ENCODE data around the gene SUN1.

SUN1 gene

DNA sequence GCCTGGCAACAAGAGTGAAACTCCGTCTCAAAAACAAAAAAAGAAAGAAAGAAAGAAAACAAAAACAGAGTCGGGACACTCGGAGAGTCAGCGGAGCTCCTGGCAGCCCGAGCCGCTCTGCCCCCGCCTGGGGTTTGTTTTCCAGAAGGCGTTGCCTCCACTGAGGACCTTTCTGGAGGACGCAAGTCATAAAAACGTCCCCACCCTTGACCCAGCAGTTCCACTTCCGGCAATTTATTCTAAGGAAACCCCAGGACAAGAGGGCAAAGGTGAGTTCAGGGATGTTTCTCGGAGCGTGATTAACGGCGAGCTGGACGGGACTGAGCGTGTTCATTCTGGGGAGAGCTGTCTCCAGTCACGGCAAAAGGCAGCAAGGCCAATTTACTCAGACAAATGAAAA is 27.0 kb upstream of the SUN1 start:
- Histone ChIP-seq H3K27me3 (ENCODE audit: control insufficient read depth in 2 of 2, insufficient read depth in 2 of 2, low read length in 2 of 2) (no peaks in the 10 kb centered on the region), H3K4me3 (ENCODE audit: low read length in 2 of 2) (peak overlapping the region; percentile 49 to 59), H3K9me3 (ENCODE audit: control insufficient read depth in 2 of 2, low read length in 2 of 2) (no peaks in the 10 kb centered on the region), H3K9ac (ENCODE audit: low read depth in 1 of 2, low read length in 2 of 2) (peak overlapping the region in 1 of 2 donors; percentile 43), H3K27ac (ENCODE audit: low read depth in 2 of 2, low read length in 2 of 2) (peak overlapping the region; percentile 45 to 55), H3K4me1 (ENCODE audit: control insufficient read depth in 2 of 2, insufficient read depth in 2 of 2, low read length in 2 of 2) (peaks cover 11 to 19% of the 10 kb centered on the region in 2 donors), H3K36me3 (ENCODE audit: control insufficient read depth in 2 of 2, insufficient read depth in 2 of 2, low read length in 2 of 2) (no peaks in the 10 kb centered on the region)

- peak overlapping the region; percentile 67 to 69 for H3K4me3 ChIP-seq (ENCODE audit: low read length in 2 of 2)
- H3K27me3 ChIP-seq (ENCODE audit: control insufficient read depth in 2 of 2, insufficient read depth in 2 of 2, low read length in 2 of 2): no peaks in the 10 kb centered on the region
- H3K9ac ChIP-seq (ENCODE audit: low read depth in 1 of 2, low read length in 2 of 2): peak overlapping the region in 1 of 2 donors; percentile 54
- H3K36me3 ChIP-seq (ENCODE audit: control insufficient read depth in 2 of 2, insufficient read depth in 2 of 2, low read length in 2 of 2): no peaks in the 10 kb centered on the region
- no peaks in the 10 kb centered on the region for H3K9me3 ChIP-seq (ENCODE audit: control insufficient read depth in 2 of 2, low read length in 2 of 2)
- H3K4me1 ChIP-seq (ENCODE audit: control insufficient read depth in 2 of 2, insufficient read depth in 2 of 2, low read length in 2 of 2): peaks cover 13% of the 10 kb centered on the region in 2 donors
- peak overlapping the region; percentile 47 to 52 for H3K27ac ChIP-seq (ENCODE audit: low read depth in 2 of 2, low read length in 2 of 2)
Measured at GRCh38 chr7:815284-816216, 16.7 kb upstream of the SUN1 start.

DNA sequence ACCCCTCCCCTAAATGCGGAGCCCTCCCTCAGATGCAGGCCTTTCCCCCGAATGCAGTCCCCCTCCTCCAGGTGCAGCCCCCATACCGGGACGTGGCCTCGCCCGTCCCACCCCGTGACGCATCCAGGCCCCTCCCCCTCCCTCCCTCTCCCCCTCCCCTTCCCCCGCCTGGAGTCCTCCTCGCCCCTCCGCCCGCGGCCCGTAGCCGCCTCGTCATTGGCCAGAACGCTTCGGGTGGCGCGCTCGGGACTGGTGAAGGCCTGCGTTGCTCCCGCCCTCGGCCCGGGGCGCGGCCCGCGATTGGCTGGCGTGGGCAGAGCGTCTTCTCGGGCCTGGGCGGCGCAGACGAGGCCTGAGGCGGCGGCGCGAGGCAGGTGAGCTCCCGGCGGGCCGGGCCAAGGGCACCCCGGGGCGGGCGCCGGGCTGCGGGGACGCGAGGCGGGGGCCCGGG is 16.0 kb upstream of the SUN1 start:
- Histone ChIP-seq H3K27ac (ENCODE audit: low read depth in 2 of 2, low read length in 2 of 2) (peak overlapping the region; percentile 47 to 52), H3K9ac (ENCODE audit: low read depth in 1 of 2, low read length in 2 of 2) (peak overlapping the region in 1 of 2 donors; percentile 88), H3K4me3 (ENCODE audit: low read length in 2 of 2) (peak overlapping the region; percentile 67 to 79)

GRCh38 chr7:816751-817671 is 15.3 kb upstream of the SUN1 start:
- no peaks in the 10 kb centered on the region for H3K27me3 ChIP-seq (ENCODE audit: control insufficient read depth in 2 of 2, insufficient read depth in 2 of 2, low read length in 2 of 2)
- H3K4me3 ChIP-seq (ENCODE audit: low read length in 2 of 2): peak overlapping the region; percentile 73 to 79
- peak overlapping the region; percentile 75 to 88 for H3K9ac ChIP-seq (ENCODE audit: low read depth in 1 of 2, low read length in 2 of 2)
- peaks cover 0 to 4% of the 10 kb centered on the region in 2 donors for H3K36me3 ChIP-seq (ENCODE audit: control insufficient read depth in 2 of 2, insufficient read depth in 2 of 2, low read length in 2 of 2)
- H3K4me1 ChIP-seq (ENCODE audit: control insufficient read depth in 2 of 2, insufficient read depth in 2 of 2, low read length in 2 of 2): peaks cover 13% of the 10 kb centered on the region in 2 donors
- no peaks in the 10 kb centered on the region for H3K9me3 ChIP-seq (ENCODE audit: control insufficient read depth in 2 of 2, low read length in 2 of 2)
- peak overlapping the region; percentile 63 to 68 for H3K27ac ChIP-seq (ENCODE audit: low read depth in 2 of 2, low read length in 2 of 2)

More for the DNA sequence above, 16.0 kb upstream of the SUN1 start:
- Histone ChIP-seq H3K36me3 (ENCODE audit: control insufficient read depth in 2 of 2, insufficient read depth in 2 of 2, low read length in 2 of 2) (no peaks in the 10 kb centered on the region), H3K9me3 (ENCODE audit: control insufficient read depth in 2 of 2, low read length in 2 of 2) (no peaks in the 10 kb centered on the region), H3K4me1 (ENCODE audit: control insufficient read depth in 2 of 2, insufficient read depth in 2 of 2, low read length in 2 of 2) (peaks cover 13% of the 10 kb centered on the region in 2 donors), H3K27me3 (ENCODE audit: control insufficient read depth in 2 of 2, insufficient read depth in 2 of 2, low read length in 2 of 2) (no peaks in the 10 kb centered on the region)

DNA sequence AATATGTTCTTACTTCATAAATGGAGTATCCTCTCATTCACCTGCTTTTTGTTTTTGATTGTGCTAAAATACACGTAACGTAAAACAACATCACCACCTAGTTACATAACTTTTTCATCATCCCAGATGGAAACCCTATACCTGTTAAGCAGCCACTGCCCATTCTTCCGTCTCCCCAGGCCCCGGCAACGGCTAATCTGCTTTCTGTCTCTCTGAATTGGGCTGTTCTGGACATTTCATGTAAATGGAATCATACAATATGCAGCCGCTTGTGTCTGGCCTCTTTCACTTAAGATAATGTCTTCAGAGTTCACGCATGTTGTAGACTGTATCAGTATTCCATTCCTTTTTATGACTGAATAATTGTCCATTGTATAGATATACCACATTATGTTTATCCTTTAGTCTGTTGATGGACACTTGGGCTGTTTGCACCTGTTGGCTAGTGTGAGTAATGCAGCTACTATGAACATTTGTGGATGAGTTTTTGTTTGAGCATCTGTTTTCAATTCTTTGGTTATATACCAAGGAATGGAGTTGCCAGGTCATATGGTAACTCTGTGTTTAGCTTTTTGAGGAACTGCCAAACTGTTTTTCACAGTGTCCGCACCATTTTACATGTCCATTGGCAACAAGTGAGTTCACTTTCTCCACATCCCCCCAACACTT is 14.1 kb upstream of the SUN1 start:
- H3K4me3 ChIP-seq (ENCODE audit: low read length in 2 of 2): peak overlapping the region in 1 of 2 donors; percentile 28
- no peak overlapping the region for H3K9ac ChIP-seq (ENCODE audit: low read depth in 1 of 2, low read length in 2 of 2)
- H3K36me3 ChIP-seq (ENCODE audit: control insufficient read depth in 2 of 2, insufficient read depth in 2 of 2, low read length in 2 of 2): peaks cover 5 to 7% of the 10 kb centered on the region in 2 donors
- no peaks in the 10 kb centered on the region for H3K9me3 ChIP-seq (ENCODE audit: control insufficient read depth in 2 of 2, low read length in 2 of 2)
- no peak overlapping the region for H3K27ac ChIP-seq (ENCODE audit: low read depth in 2 of 2, low read length in 2 of 2)
- H3K27me3 ChIP-seq (ENCODE audit: control insufficient read depth in 2 of 2, insufficient read depth in 2 of 2, low read length in 2 of 2): no peaks in the 10 kb centered on the region
- H3K4me1 ChIP-seq (ENCODE audit: control insufficient read depth in 2 of 2, insufficient read depth in 2 of 2, low read length in 2 of 2): peaks cover 8 to 14% of the 10 kb centered on the region in 2 donors

DNA sequence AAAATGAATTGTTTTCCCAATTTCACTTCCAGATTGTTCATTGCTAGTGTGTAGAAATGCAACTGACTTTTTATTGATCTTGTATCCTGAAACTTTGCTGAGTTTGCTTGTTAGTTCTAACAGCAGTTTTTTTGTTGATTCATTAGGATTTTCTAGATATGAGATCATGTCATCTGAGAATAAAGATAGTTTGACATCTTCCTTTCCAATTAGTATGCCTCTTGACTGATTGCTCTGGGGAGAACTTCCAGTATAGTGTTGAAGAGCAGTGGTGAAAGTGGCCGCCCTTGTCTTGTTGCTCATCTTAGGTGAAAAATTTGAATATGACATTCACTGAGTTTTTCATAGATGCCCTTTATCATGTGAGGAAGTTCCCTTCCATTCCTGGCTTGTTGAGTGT is 11.9 kb upstream of the SUN1 start:
- H3K36me3 ChIP-seq (ENCODE audit: control insufficient read depth in 2 of 2, insufficient read depth in 2 of 2, low read length in 2 of 2): peaks cover 5 to 7% of the 10 kb centered on the region in 2 donors
- H3K4me1 ChIP-seq (ENCODE audit: control insufficient read depth in 2 of 2, insufficient read depth in 2 of 2, low read length in 2 of 2): peaks cover 10 to 13% of the 10 kb centered on the region in 2 donors
- no peaks in the 10 kb centered on the region for H3K27me3 ChIP-seq (ENCODE audit: control insufficient read depth in 2 of 2, insufficient read depth in 2 of 2, low read length in 2 of 2)
- H3K4me3 ChIP-seq (ENCODE audit: low read length in 2 of 2): no peak overlapping the region
- no peak overlapping the region for H3K9ac ChIP-seq (ENCODE audit: low read depth in 1 of 2, low read length in 2 of 2)
- H3K9me3 ChIP-seq (ENCODE audit: control insufficient read depth in 2 of 2, low read length in 2 of 2): no peaks in the 10 kb centered on the region
- no peak overlapping the region for H3K27ac ChIP-seq (ENCODE audit: low read depth in 2 of 2, low read length in 2 of 2)

- Histone ChIP-seq H3K9me3 (ENCODE audit: control insufficient read depth in 2 of 2, low read length in 2 of 2) (no peaks in the 10 kb centered on the region), H3K9ac (ENCODE audit: low read depth in 1 of 2, low read length in 2 of 2) (no peak overlapping the region), H3K36me3 (ENCODE audit: control insufficient read depth in 2 of 2, insufficient read depth in 2 of 2, low read length in 2 of 2) (peaks cover 5 to 7% of the 10 kb centered on the region in 2 donors), H3K27me3 (ENCODE audit: control insufficient read depth in 2 of 2, insufficient read depth in 2 of 2, low read length in 2 of 2) (no peaks in the 10 kb centered on the region), H3K27ac (ENCODE audit: low read depth in 2 of 2, low read length in 2 of 2) (no peak overlapping the region), H3K4me3 (ENCODE audit: low read length in 2 of 2) (no peak overlapping the region), H3K4me1 (ENCODE audit: control insufficient read depth in 2 of 2, insufficient read depth in 2 of 2, low read length in 2 of 2) (peaks cover 10 to 16% of the 10 kb centered on the region in 2 donors)
Measured at GRCh38 chr7:821688-822087, 10.6 kb upstream of the SUN1 start.

DNA sequence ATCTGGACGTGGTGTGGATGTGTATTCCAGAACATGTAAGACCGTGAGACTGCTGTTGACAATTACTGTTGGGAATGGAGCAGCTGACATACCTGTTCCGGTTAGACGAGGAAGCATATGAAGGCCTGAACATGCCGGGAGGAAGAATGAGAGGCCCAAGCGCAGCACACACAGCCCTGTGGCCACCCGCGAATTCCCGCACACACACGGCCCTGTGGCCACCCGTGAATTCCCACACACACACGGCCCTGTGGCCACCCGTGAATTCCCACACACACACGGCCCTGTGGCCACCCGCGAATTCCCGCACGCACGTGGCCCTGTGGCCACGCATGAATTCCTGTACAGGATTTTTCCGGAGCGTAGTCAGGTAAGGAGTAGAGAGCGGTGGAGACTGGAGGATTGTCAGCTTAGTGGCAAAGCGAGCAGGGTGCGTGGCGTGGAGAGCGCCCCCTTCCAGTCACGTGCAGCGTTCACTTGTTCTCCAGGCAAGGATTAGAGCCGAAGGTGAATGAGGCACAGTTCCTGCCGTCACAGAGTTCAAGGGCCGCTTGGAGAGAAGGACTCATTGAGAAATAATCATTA is 9.5 kb upstream of the SUN1 start:
- Histone ChIP-seq H3K4me1 (ENCODE audit: control insufficient read depth in 2 of 2, insufficient read depth in 2 of 2, low read length in 2 of 2) (peaks cover 8 to 9% of the 10 kb centered on the region in 2 donors), H3K4me3 (ENCODE audit: low read length in 2 of 2) (no peak overlapping the region), H3K9ac (ENCODE audit: low read depth in 1 of 2, low read length in 2 of 2) (no peak overlapping the region), H3K27me3 (ENCODE audit: control insufficient read depth in 2 of 2, insufficient read depth in 2 of 2, low read length in 2 of 2) (no peaks in the 10 kb centered on the region), H3K36me3 (ENCODE audit: control insufficient read depth in 2 of 2, insufficient read depth in 2 of 2, low read length in 2 of 2) (peaks cover 5 to 7% of the 10 kb centered on the region in 2 donors), H3K9me3 (ENCODE audit: control insufficient read depth in 2 of 2, low read length in 2 of 2) (no peaks in the 10 kb centered on the region), H3K27ac (ENCODE audit: low read depth in 2 of 2, low read length in 2 of 2) (peak overlapping the region in 1 of 2 donors; percentile 16)

GRCh38 chr7:823649-824048 is 8.6 kb upstream of the SUN1 start:
- H3K4me3 ChIP-seq (ENCODE audit: low read length in 2 of 2): no peak overlapping the region
- H3K4me1 ChIP-seq (ENCODE audit: control insufficient read depth in 2 of 2, insufficient read depth in 2 of 2, low read length in 2 of 2): peaks cover 8 to 9% of the 10 kb centered on the region in 2 donors
- peak overlapping the region in 1 of 2 donors; percentile 25 for H3K27ac ChIP-seq (ENCODE audit: low read depth in 2 of 2, low read length in 2 of 2)
- H3K36me3 ChIP-seq (ENCODE audit: control insufficient read depth in 2 of 2, insufficient read depth in 2 of 2, low read length in 2 of 2): peaks cover 5 to 7% of the 10 kb centered on the region in 2 donors
- H3K9ac ChIP-seq (ENCODE audit: low read depth in 1 of 2, low read length in 2 of 2): no peak overlapping the region
- H3K9me3 ChIP-seq (ENCODE audit: control insufficient read depth in 2 of 2, low read length in 2 of 2): no peaks in the 10 kb centered on the region
- no peaks in the 10 kb centered on the region for H3K27me3 ChIP-seq (ENCODE audit: control insufficient read depth in 2 of 2, insufficient read depth in 2 of 2, low read length in 2 of 2)

All from mucosa of rectum (tissue), 2 donors.